SU-DHL-6 (cell line): Measurements from ENCODE around the gene ADAMTS4.

Experiments
- EZH2phosphoT487 ChIP-seq: fragments of 200-600 bp; sonication (generic), shearing (Covaris generic); conservative IDR thresholded peaks from 2 replicates; pipeline ENCODE4 v1.6.1; 2018; ENCODE audit warnings: mild to moderate bottlenecking, antibody characterized with exemption, low read length, moderate library complexity, mixed read lengths
- TF ChIP-seq, protein P1 (sequence below): fragments of 200-600 bp; sonication (generic); IDR thresholded peaks from one replicate; pipeline ENCODE4 v1.5.1; 2017; ENCODE audit warnings: antibody characterized with exemption, mild to moderate bottlenecking, low read length, moderate library complexity; ENCODE audit not compliant: insufficient read depth, poor library complexity, severe bottlenecking

DNA sequence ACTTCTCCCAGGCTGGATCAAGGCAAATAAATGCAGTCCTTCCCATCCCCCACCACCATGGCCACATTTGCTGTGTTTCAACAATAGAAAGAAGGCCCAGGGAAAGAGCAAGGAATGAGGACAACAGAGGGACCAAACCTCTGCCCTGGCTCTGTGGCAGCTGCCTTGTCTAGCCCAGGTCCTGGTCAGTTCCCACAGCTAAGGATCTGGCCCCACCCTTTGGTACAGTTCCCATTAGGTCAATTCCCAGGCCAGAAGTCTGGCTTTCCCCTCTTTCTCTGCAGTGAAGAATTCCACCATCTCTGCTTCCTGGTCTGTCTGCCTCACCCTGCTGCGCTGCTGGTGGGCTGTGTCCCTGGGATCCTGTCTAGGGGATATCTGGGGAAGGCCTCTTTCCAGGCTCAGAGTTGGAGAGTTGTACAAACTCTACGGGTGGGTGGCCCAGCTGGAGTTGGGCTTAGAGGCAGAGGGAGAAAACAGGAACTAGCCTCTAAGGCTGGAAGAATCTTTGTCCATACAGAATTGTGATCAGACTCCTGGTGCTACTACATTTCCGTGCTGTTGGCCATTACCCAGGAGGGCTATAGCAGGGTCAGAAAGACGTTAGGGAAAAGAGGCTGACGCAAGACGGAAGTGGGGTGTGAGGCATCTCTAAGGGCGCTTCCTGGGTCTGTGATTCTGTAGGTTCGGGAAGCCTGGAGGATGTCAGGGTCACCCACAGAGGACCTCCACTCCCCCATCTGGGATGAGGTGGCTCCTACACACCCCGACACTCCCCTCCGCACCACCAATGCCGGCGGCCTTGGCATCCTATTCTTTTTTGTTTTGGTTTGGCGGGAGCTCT is 2.4 kb upstream of the ADAMTS4 start:
- TF ChIP-seq, protein P1, sequence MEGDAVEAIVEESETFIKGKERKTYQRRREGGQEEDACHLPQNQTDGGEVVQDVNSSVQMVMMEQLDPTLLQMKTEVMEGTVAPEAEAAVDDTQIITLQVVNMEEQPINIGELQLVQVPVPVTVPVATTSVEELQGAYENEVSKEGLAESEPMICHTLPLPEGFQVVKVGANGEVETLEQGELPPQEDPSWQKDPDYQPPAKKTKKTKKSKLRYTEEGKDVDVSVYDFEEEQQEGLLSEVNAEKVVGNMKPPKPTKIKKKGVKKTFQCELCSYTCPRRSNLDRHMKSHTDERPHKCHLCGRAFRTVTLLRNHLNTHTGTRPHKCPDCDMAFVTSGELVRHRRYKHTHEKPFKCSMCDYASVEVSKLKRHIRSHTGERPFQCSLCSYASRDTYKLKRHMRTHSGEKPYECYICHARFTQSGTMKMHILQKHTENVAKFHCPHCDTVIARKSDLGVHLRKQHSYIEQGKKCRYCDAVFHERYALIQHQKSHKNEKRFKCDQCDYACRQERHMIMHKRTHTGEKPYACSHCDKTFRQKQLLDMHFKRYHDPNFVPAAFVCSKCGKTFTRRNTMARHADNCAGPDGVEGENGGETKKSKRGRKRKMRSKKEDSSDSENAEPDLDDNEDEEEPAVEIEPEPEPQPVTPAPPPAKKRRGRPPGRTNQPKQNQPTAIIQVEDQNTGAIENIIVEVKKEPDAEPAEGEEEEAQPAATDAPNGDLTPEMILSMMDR: no peak
- no peak for TF ChIP-seq EZH2phosphoT487
